ENCODE measurements around the gene VASH1.

The VASH1 gene

GRCh38 chr14:76771437-76771980 is 10.2 kb downstream of the VASH1 start:
- no peaks in the 10 kb centered on the region for H3K27me3 ChIP-seq (ENCODE audit: control insufficient read depth, insufficient read depth, low read length, poor library complexity, severe bottlenecking)
- H3K9me3 ChIP-seq (ENCODE audit: control insufficient read depth, low read length), result no peaks in the 10 kb centered on the region
- no peaks in the 10 kb centered on the region for H3K36me3 ChIP-seq (ENCODE audit: control insufficient read depth, insufficient read depth, low read length)
- H3K4me3 ChIP-seq (ENCODE audit: insufficient read depth, low read depth, low read length), result no peak overlapping the region
- H3K4me1 ChIP-seq (ENCODE audit: control insufficient read depth, insufficient read depth, low read length), result peaks cover 20% of the 10 kb centered on the region
- 91 to 92% methylated on average over 9 of the region's 9 CpGs for WGBS, 2 experiments
- no peak overlapping the region for H3K27ac ChIP-seq (ENCODE audit: insufficient read depth, low read depth, low read length, poor library complexity, severe bottlenecking)

DNA sequence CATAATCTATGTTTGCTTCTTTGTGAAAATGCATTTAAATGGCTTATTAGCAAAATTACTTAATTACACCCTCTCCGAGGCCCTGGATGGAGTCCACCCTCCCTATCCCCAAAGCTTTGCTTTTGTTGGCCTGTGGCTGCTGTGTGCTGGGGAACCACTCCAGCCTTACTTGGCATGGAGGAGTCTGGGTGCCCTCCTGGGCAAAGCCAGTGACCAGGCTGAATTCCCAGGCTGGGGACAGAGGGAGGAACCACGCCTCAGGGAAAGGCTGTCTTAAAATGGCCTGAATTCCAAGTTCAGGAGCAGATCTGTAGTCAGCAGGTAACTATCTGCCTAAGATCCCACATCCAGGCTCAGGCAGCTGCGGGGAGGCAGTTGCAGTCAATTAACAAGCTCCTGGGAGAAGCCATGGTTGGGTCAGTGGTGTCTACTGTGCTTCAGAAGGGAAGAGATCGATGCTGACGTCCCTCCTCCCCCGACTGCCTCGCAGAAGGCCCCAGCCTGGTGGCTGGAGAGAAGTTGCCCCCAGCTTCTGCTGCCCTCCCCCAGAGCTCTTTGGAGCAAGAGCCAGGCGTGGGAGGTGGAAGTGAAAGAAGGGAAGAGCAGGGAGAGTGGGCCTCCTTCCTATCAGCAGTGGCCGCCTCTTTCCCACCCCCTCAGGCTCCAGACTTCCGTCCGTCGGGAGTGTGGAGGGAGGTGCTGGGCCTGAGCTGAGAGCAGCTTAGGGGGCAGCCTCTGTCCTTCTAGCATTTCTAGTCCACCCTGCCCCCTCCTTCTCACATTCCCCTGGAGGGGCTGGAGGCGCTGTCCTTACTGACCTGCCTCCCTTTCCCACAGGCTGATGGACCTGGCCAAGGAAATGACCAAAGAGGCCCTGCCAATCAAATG is 11.3 kb downstream of the VASH1 start:
- Histone ChIP-seq H3K27ac (ENCODE audit: insufficient read depth, low read depth, low read length, poor library complexity, severe bottlenecking) (peak overlapping the region; percentile 36), H3K4me1 (ENCODE audit: control insufficient read depth, insufficient read depth, low read length) (peaks cover 23% of the 10 kb centered on the region), H3K36me3 (ENCODE audit: control insufficient read depth, insufficient read depth, low read length) (no peaks in the 10 kb centered on the region), H3K4me3 (ENCODE audit: insufficient read depth, low read depth, low read length) (no peak overlapping the region), H3K27me3 (ENCODE audit: control insufficient read depth, insufficient read depth, low read length, poor library complexity, severe bottlenecking) (no peaks in the 10 kb centered on the region), H3K9me3 (ENCODE audit: control insufficient read depth, low read length) (no peaks in the 10 kb centered on the region)
- 56 to 61% methylated on average over 13 of the region's 13 CpGs for WGBS, 2 experiments

DNA sequence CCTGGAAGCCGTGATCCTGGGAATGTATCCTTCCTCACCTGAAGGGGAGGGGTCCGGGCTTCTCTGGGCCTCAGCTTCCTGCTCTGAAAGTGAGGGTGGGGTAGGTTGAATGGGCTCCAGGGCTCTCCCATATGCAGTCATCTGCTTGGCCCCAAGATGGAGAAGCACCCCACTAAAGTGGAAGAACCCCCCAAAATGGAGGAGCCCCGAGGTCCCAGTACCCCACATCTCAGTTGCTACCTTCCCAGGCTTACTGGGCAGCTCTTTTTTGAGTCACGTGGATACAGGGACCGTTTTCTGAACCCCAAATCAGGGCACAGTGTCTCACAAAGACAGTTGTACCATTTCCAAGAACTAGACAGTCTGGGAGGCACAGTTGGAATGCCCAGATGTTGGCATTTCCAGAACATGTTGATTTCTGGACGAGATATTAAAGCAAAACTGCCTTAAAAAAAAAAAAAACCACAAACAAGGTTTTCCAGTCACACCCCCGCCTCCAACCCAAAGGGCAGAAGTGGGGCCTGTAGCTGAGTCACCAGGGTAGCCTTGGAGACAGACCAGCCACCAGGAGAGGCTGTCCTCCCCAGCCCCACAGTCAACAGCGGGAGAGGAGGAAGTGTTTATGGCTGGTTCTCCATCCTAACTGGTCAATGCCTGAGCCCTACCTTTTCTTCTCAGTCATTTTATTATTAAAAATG is 12.1 kb downstream of the VASH1 start:
- Histone ChIP-seq H3K9me3 (ENCODE audit: control insufficient read depth, low read length) (no peaks in the 10 kb centered on the region), H3K27ac (ENCODE audit: insufficient read depth, low read depth, low read length, poor library complexity, severe bottlenecking) (no peak overlapping the region), H3K36me3 (ENCODE audit: control insufficient read depth, insufficient read depth, low read length) (no peaks in the 10 kb centered on the region), H3K4me3 (ENCODE audit: insufficient read depth, low read depth, low read length) (no peak overlapping the region), H3K27me3 (ENCODE audit: control insufficient read depth, insufficient read depth, low read length, poor library complexity, severe bottlenecking) (no peaks in the 10 kb centered on the region), H3K4me1 (ENCODE audit: control insufficient read depth, insufficient read depth, low read length) (peaks cover 16% of the 10 kb centered on the region)
- WGBS, 2 experiments, result 81 to 83% methylated on average over 7 to 8 of the region's 8 CpGs

DNA sequence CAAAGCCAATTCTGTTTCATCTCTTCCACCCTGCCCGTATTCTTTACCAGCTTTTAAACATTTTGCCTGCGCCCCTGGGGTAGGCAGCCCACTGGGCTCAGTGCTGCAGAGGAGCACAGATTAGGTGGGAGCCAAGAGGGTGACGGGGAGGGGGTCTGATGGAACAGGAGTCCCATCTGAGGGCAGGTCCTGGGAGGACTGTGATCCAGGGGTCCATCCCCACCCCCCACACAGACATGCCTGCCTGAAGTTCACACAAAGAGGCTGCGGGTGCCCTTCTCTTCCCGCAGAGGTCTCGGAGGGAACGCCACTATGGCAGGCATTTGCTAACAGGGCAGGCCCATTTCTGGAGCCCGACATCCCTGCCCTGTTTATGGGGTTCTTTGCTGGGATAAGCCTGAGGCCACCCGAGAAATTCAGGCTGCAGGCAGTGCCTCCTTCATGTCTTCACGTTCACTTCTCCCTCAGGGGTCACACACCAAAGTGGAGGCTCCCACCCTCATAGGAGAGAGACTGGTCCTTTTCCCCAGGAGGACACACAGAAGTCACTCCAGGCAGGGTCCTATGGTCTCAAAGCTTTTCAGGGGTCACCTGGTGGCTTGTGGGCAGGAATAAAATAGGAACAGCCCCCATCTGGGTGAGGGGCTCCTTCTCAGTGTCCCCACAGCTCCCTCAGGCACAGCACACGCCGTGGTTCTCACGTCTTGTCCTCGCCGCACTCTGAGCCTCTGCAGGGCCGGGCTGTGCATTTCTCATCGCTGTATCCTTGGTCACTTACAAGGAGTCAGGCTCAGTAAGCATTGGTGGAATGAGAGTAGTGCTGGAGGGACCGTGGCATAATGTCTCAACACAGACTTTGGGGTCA is 12.9 kb downstream of the VASH1 start:
- no peak overlapping the region for H3K27ac ChIP-seq (ENCODE audit: insufficient read depth, low read depth, low read length, poor library complexity, severe bottlenecking)
- WGBS, 2 experiments, result 91 to 92% methylated on average over 18 of the region's 18 CpGs

DNA sequence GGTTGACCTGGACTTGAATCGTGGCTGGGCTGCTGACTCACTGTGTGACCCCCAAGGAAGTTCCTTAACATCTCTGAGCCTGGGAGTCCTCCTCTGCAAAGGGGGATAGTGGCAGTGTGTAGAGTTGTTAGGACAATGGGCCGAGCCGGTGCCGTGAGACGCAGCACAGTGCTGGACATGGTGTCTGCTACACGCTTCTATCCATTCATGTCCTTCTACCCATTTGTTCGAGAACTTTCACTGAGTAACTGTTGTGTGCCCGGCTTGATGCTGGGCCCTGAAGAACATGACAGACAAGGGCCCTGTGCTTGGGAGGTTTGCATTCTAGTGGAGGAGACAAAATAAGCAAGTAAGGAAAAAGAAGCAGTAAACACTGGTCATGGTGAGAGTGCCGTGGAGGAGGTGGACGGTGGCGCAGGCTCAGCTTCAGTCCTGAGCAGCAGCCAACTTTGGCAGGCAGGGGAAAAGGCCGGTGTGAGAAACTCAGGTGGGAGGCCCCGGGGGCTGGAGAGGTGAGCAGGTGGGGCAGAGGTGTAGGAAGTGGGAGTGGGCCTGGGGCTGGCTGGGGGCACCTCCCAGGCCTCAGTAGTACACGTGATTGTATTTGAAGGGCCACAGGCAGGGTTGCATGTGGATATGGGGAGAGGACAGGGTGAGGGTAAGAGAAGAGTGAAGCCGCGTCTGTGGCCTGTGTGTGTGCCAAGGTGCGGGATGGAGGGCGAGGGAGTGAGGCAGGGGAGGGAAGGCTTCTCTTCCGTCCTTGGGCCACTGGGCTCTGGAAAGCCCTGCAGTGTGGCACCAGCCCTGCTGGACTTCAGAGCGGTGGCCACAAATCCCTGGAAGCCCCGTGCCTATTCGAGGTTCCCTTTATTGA is 13.8 kb downstream of the VASH1 start:
- Histone ChIP-seq H3K9me3 (ENCODE audit: control insufficient read depth, low read length) (no peaks in the 10 kb centered on the region), H3K36me3 (ENCODE audit: control insufficient read depth, insufficient read depth, low read length) (no peaks in the 10 kb centered on the region), H3K27ac (ENCODE audit: insufficient read depth, low read depth, low read length, poor library complexity, severe bottlenecking) (no peak overlapping the region), H3K4me1 (ENCODE audit: control insufficient read depth, insufficient read depth, low read length) (peaks cover 13% of the 10 kb centered on the region), H3K27me3 (ENCODE audit: control insufficient read depth, insufficient read depth, low read length, poor library complexity, severe bottlenecking) (no peaks in the 10 kb centered on the region), H3K4me3 (ENCODE audit: insufficient read depth, low read depth, low read length) (no peak overlapping the region)
- WGBS, 2 experiments, result 92% methylated on average over 22 of the region's 22 CpGs

More for the DNA sequence above, 12.9 kb downstream of the VASH1 start:
- Histone ChIP-seq H3K4me1 (ENCODE audit: control insufficient read depth, insufficient read depth, low read length) (peaks cover 13% of the 10 kb centered on the region), H3K4me3 (ENCODE audit: insufficient read depth, low read depth, low read length) (no peak overlapping the region), H3K36me3 (ENCODE audit: control insufficient read depth, insufficient read depth, low read length) (no peaks in the 10 kb centered on the region), H3K27me3 (ENCODE audit: control insufficient read depth, insufficient read depth, low read length, poor library complexity, severe bottlenecking) (no peaks in the 10 kb centered on the region), H3K9me3 (ENCODE audit: control insufficient read depth, low read length) (no peaks in the 10 kb centered on the region)

GRCh38 chr14:76775695-76776427 is 14.6 kb downstream of the VASH1 start:
- Histone ChIP-seq H3K27me3 (ENCODE audit: control insufficient read depth, insufficient read depth, low read length, poor library complexity, severe bottlenecking) (no peaks in the 10 kb centered on the region), H3K36me3 (ENCODE audit: control insufficient read depth, insufficient read depth, low read length) (no peaks in the 10 kb centered on the region), H3K27ac (ENCODE audit: insufficient read depth, low read depth, low read length, poor library complexity, severe bottlenecking) (no peak overlapping the region), H3K4me3 (ENCODE audit: insufficient read depth, low read depth, low read length) (no peak overlapping the region), H3K9me3 (ENCODE audit: control insufficient read depth, low read length) (no peaks in the 10 kb centered on the region), H3K4me1 (ENCODE audit: control insufficient read depth, insufficient read depth, low read length) (peaks cover 13% of the 10 kb centered on the region)
- WGBS, 2 experiments, result 96% methylated on average over 54 of the region's 54 CpGs

DNA sequence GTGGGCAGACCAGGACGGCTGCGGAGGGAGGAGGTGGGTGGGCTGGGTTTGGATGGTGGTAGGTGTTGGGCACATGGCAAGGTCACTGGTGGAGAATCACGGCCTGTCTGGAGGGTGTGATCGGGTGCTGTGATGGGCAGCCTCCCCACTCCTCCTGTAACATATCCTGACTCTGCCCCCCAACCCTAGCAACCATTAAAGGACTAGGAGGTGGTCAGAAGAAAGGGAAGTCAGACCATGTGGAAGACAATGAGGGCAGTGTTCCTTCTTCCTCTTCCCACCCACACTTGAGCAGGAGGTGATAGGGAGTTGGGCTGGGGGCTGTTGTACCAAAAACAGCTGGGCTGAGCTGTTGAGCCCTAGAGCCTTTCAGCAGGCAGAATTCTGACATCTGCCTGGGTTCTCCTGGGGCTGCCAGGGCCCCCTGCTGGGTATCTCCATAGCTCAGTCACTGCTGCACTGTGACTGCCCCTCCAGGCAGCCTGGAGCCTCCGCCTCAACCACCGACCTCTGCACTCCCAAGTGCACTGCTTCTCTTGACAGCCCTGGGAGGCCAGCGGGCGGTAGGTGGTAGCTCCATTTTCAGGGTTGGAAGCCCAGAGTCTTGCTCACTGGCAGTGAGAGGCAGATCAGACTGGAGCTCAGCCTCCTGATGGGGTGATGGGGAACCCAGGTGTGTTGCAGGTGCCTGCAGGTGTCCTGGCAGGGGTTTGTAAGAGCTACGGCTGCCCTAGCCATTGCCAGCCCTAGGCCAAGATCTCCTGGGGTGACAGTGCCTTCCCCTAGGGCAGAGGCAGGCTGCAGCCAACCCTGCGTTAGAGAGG is 15.4 kb downstream of the VASH1 start:
- Histone ChIP-seq H3K27me3 (ENCODE audit: control insufficient read depth, insufficient read depth, low read length, poor library complexity, severe bottlenecking) (no peaks in the 10 kb centered on the region), H3K36me3 (ENCODE audit: control insufficient read depth, insufficient read depth, low read length) (no peaks in the 10 kb centered on the region), H3K27ac (ENCODE audit: insufficient read depth, low read depth, low read length, poor library complexity, severe bottlenecking) (no peak overlapping the region), H3K9me3 (ENCODE audit: control insufficient read depth, low read length) (no peaks in the 10 kb centered on the region), H3K4me1 (ENCODE audit: control insufficient read depth, insufficient read depth, low read length) (peaks cover 13% of the 10 kb centered on the region), H3K4me3 (ENCODE audit: insufficient read depth, low read depth, low read length) (no peak overlapping the region)
- WGBS, 2 experiments, result 78 to 80% methylated on average over 9 to 10 of the region's 10 CpGs

GRCh38 chr14:76777721-76778120 is 16.5 kb downstream of the VASH1 start:
- peaks cover 8% of the 10 kb centered on the region for H3K4me1 ChIP-seq (ENCODE audit: control insufficient read depth, insufficient read depth, low read length)
- no peak overlapping the region for H3K27ac ChIP-seq (ENCODE audit: insufficient read depth, low read depth, low read length, poor library complexity, severe bottlenecking)
- H3K36me3 ChIP-seq (ENCODE audit: control insufficient read depth, insufficient read depth, low read length), result peaks cover 3% of the 10 kb centered on the region
- no peaks in the 10 kb centered on the region for H3K27me3 ChIP-seq (ENCODE audit: control insufficient read depth, insufficient read depth, low read length, poor library complexity, severe bottlenecking)
- 90 to 94% methylated on average over 9 of the region's 9 CpGs for WGBS, 2 experiments
- no peak overlapping the region for H3K4me3 ChIP-seq (ENCODE audit: insufficient read depth, low read depth, low read length)
- H3K9me3 ChIP-seq (ENCODE audit: control insufficient read depth, low read length), result no peaks in the 10 kb centered on the region
